ENCODE data around the gene ARHGAP26.

ARHGAP26 gene

GRCh38 chr5:143244000-143244736 lies 474.0 kb downstream of the ARHGAP26 start:
- TF ChIP-seq, protein P1, sequence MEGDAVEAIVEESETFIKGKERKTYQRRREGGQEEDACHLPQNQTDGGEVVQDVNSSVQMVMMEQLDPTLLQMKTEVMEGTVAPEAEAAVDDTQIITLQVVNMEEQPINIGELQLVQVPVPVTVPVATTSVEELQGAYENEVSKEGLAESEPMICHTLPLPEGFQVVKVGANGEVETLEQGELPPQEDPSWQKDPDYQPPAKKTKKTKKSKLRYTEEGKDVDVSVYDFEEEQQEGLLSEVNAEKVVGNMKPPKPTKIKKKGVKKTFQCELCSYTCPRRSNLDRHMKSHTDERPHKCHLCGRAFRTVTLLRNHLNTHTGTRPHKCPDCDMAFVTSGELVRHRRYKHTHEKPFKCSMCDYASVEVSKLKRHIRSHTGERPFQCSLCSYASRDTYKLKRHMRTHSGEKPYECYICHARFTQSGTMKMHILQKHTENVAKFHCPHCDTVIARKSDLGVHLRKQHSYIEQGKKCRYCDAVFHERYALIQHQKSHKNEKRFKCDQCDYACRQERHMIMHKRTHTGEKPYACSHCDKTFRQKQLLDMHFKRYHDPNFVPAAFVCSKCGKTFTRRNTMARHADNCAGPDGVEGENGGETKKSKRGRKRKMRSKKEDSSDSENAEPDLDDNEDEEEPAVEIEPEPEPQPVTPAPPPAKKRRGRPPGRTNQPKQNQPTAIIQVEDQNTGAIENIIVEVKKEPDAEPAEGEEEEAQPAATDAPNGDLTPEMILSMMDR (IDR thresholded peaks at IDR 0.05; ENCODE audit: extremely low read depth, insufficient read depth, missing control alignments): no peak
- no peak for DNase-seq (ENCODE audit: low spot score)
- in situ Hi-C loops (cut with MboI; ENCODE audit: low pct_unique_long_range_greater_than_20kb, low sequenced_read_pairs, unreplicated experiment): no loop called here

DNA sequence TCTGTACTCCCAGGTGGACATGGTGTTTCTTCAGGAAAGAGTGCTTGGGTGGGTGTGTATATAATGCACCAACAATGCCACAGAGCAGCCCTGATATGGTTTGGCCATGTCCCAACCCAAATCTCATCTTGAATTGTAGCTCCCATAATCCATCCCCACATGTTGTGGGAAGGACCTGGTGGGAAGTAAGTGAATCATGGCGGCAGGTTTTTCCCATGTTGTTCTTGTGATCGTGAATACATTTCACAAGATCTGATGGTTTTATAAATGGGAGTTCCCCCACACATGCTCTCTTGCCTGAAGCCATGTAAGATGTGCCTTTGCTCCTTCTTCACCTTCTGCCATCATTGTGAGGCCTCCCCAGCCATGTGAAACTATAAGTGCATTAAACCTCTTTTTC lies 474.8 kb downstream of the ARHGAP26 start:
- TF ChIP-seq, protein P1 (IDR thresholded peaks at IDR 0.05; ENCODE audit: extremely low read depth, insufficient read depth, missing control alignments): no peak
- in situ Hi-C loops (cut with MboI; ENCODE audit: low pct_unique_long_range_greater_than_20kb, low sequenced_read_pairs, unreplicated experiment): no loop called here
- no peak for DNase-seq (ENCODE audit: low spot score)

- in situ Hi-C loops (cut with MboI; ENCODE audit: low pct_unique_long_range_greater_than_20kb, low sequenced_read_pairs, unreplicated experiment): no loop called here
- no peak for DNase-seq (ENCODE audit: low spot score)
- TF ChIP-seq, protein P1 (IDR thresholded peaks at IDR 0.05; ENCODE audit: extremely low read depth, insufficient read depth, missing control alignments): no peak
These were observed 475.9 kb downstream of the ARHGAP26 start for GRCh38 chr5:143245929-143246561.

DNA sequence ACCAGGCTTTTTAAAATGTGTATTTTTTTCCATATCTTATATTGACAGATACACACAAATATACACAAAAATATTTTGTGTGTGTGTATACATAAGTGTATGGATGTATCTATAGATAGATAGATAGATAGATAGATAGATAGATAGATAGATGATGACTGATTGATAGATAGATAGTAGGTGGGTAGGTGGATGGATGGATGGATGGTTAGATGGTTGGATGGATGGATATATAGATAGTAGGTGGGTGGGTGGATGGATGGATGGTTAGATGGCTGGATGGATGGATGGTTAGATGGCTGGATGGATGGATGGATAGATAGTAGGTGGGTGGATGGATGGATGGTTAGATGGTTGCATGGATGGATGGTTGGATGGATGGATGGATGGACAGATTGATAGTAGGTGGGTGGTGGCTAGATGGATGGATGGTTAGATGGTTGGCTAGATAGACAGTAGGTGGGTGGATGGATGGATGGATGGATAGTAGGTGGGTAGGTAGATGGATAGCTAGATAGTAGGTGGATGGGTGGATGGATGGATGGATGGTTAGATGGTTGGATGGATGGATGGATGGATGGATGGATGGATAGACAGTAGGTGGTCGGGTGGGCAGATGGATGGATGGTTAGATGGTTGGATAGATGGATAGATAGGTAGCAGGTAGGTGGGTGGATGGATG lies 477.1 kb downstream of the ARHGAP26 start:
- in situ Hi-C loops (cut with MboI; ENCODE audit: low pct_unique_long_range_greater_than_20kb, low sequenced_read_pairs, unreplicated experiment): no loop called here
- no peak for DNase-seq (ENCODE audit: low spot score)
- TF ChIP-seq, protein P1 (IDR thresholded peaks at IDR 0.05; ENCODE audit: extremely low read depth, insufficient read depth, missing control alignments): no peak

DNA sequence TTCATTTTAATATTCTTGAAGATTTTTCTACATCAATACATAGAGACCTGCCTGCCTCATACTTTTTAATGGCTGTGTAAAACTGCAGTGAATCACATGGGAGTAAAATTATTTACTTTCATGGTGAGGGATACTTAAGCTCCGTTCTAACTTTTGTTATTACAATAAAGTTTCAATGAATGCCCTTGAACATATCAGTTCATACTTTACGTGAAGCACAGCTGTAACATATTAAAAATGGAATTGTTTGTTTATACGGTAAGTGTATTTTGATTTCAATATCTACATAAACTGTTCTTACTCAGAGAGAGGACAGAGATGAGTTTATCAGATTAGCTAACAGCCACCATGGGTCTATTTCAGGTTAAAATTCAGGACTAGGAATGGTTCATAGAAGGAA lies 478.2 kb downstream of the ARHGAP26 start:
- TF ChIP-seq, protein P1 (IDR thresholded peaks at IDR 0.05; ENCODE audit: extremely low read depth, insufficient read depth, missing control alignments): no peak
- no peak for DNase-seq (ENCODE audit: low spot score)
- in situ Hi-C loops (cut with MboI; ENCODE audit: low pct_unique_long_range_greater_than_20kb, low sequenced_read_pairs, unreplicated experiment): no loop called here

DNA sequence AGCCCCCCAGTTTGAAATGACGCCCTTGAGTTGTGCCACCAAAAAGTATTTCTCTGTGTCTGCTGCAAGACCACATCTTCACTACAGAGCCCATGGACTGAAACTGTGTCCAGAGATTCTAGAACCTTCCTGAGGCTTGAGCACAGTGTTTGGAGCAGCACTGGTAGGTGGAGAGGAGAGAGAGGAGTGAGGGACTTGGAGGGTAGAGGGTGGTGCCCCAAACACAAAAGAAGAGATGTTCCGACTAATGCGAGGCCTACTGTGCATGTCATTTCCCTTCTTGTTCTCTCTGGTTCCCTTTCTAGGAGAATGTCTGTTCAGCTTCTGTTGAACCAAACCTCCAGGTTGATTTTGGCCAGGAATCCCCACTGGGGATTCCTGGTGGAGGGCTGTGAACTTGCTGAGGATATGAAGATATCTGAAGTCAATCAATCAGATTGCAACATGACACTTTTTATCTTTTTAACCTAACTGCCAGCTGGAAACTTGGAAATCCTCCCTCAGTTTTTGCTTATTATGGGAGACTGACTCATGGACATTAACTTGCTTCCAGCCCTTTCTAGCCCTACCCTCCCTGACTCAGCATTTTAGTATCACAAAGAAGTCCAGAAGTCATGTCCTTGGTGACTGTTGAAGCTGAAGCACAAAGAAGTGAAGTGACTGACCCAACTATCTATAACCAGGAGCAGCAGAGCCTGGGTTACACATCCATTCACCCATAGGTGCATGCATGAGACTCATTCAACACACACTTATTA lies 478.8 kb downstream of the ARHGAP26 start:
- TF ChIP-seq, protein P1 (IDR thresholded peaks at IDR 0.05; ENCODE audit: extremely low read depth, insufficient read depth, missing control alignments): no peak
- in situ Hi-C loops (cut with MboI; ENCODE audit: low pct_unique_long_range_greater_than_20kb, low sequenced_read_pairs, unreplicated experiment): no loop called here
- DNase-seq (ENCODE audit: low spot score): no peak
